MM.1S (cell line): Measurements from ENCODE around the gene CCDC158.

Source experiments
- DNase-seq: peaks from one replicate; pipeline ENCODE4 v3.0.0-alpha.2; 2015
- H2AFZ ChIP-seq: fragments of 300-600 bp; sonication (generic); 2 replicates; pipeline ENCODE4 v1.6.0; 2016; ENCODE audit warnings: antibody characterized with exemption, low read length
- H3F3A ChIP-seq: fragments of 300-600 bp; sonication (generic); 2 replicates; pipeline ENCODE4 v1.6.1; 2016; ENCODE audit warnings: mild to moderate bottlenecking, antibody characterized with exemption, low read length, moderate library complexity, mixed read lengths; ENCODE audit not compliant: insufficient read depth
- H3K27ac ChIP-seq: fragments of 300-600 bp; sonication (generic); 2 replicates; pipeline ENCODE4 v1.5.1; 2016; ENCODE audit warnings: mild to moderate bottlenecking, low read length
- H3K27me3 ChIP-seq: fragments of 300-600 bp; sonication (generic); replicated peaks from 2 replicates; pipeline ENCODE4 v1.6.0; 2016; ENCODE audit warnings: low read length; ENCODE audit not compliant: insufficient read depth
- H3K36me3 ChIP-seq: fragments of 300-600 bp; sonication (generic); replicated peaks from 2 replicates; pipeline ENCODE4 v1.6.1; 2016; ENCODE audit warnings: mild to moderate bottlenecking, low read length, mixed read lengths; ENCODE audit not compliant: insufficient read depth
- H3K4me1 ChIP-seq: fragments of 300-600 bp; sonication (generic); 2 replicates; pipeline ENCODE4 v1.6.1; 2016; ENCODE audit warnings: low read length, mixed read lengths
- H3K4me2 ChIP-seq: fragments of 300-600 bp; sonication (generic); 2 replicates; pipeline ENCODE4 v1.6.0; 2016; ENCODE audit warnings: low read depth, low read length
- H3K4me3 ChIP-seq: fragments of 300-600 bp; sonication (generic); 2 replicates; pipeline ENCODE4 v1.5.1; 2016; ENCODE audit warnings: low read length, mixed read lengths
- H3K79me2 ChIP-seq: fragments of 300-600 bp; sonication (generic); 2 replicates; pipeline ENCODE4 v1.6.1; 2016; ENCODE audit warnings: mixed run types, low read length, mixed read lengths
- H3K9ac ChIP-seq: fragments of 300-600 bp; sonication (generic); 2 replicates; pipeline ENCODE4 v1.6.1; 2016; ENCODE audit warnings: low read length, mixed read lengths
- H3K9me2 ChIP-seq: fragments of 300-600 bp; sonication (generic); replicated peaks from 2 replicates; pipeline ENCODE4 v1.6.1; 2016; ENCODE audit warnings: mild to moderate bottlenecking, low read length, mixed read lengths; ENCODE audit not compliant: insufficient read depth
- H3K9me3 ChIP-seq: fragments of 300-600 bp; sonication (generic); replicated peaks from 2 replicates; pipeline ENCODE4 v1.6.1; 2016; ENCODE audit warnings: mild to moderate bottlenecking, low read length, mixed read lengths; ENCODE audit not compliant: insufficient read depth
- H4K20me1 ChIP-seq: fragments of 300-600 bp; sonication (generic); 2 replicates; pipeline ENCODE4 v1.6.1; 2016; ENCODE audit warnings: mild to moderate bottlenecking, low read length, moderate library complexity, mixed read lengths; ENCODE audit not compliant: insufficient read depth
- CTCF ChIP-seq: fragments of 300-600 bp; sonication (generic); IDR thresholded peaks from 2 replicates; pipeline ENCODE4 v1.5.1; 2016; ENCODE audit warnings: antibody characterized with exemption, low read length, mixed read lengths
- EZH2 ChIP-seq: fragments of 300-600 bp; sonication (generic); optimal IDR thresholded peaks from 2 replicates; pipeline ENCODE3; 2017; ENCODE audit warnings: low read depth, mild to moderate bottlenecking, antibody characterized with exemption, low read length, mixed read lengths
- EZH2phosphoT487 ChIP-seq: fragments of 300-600 bp; sonication (generic); IDR thresholded peaks from 2 replicates; pipeline ENCODE4 v1.6.1; 2018; ENCODE audit warnings: antibody characterized with exemption, low read length

The CCDC158 gene

GRCh38 chr4:76449362-76449767, 28.4 kb upstream of the CCDC158 start:
- H3K79me2 ChIP-seq: no peaks in the 10 kb centered on the region
- H3K9ac ChIP-seq: no peak overlapping the region
- H3K9me3 ChIP-seq: no peaks in the 10 kb centered on the region
- H4K20me1 ChIP-seq: no peaks in the 10 kb centered on the region
- no peak overlapping the region for H3K4me2 ChIP-seq
- H3K27me3 ChIP-seq: no peaks in the 10 kb centered on the region
- no peaks in the 10 kb centered on the region for H3K9me2 ChIP-seq
- H3F3A ChIP-seq: no peaks in the 10 kb centered on the region; the same call in 1 of the 2 replicates
- no peaks in the 10 kb centered on the region for H3K36me3 ChIP-seq
- TF ChIP-seq EZH2phosphoT487: no peak
- H3K27ac ChIP-seq: no peak overlapping the region
- no peak overlapping the region for H3K4me3 ChIP-seq
- peaks cover 20% of the 10 kb centered on the region for H3K4me1 ChIP-seq
- DNase-seq: no peak
- no peak overlapping the region for H2AFZ ChIP-seq

GRCh38 chr4:76448211-76448610, 27.3 kb upstream of the CCDC158 start:
- H2AFZ ChIP-seq: no peak overlapping the region
- H3K36me3 ChIP-seq: no peaks in the 10 kb centered on the region
- no peak overlapping the region for H3K4me3 ChIP-seq
- TF ChIP-seq EZH2 (no peak), CTCF (no peak), EZH2phosphoT487 (no peak)
- peaks cover 20% of the 10 kb centered on the region for H3K4me1 ChIP-seq
- no peaks in the 10 kb centered on the region for H3K27me3 ChIP-seq
- no peaks in the 10 kb centered on the region for H3K9me3 ChIP-seq
- no peaks in the 10 kb centered on the region for H3K79me2 ChIP-seq
- H3K4me2 ChIP-seq: no peak overlapping the region
- no peaks in the 10 kb centered on the region for H4K20me1 ChIP-seq
- no peak overlapping the region for H3K9ac ChIP-seq
- no peaks in the 10 kb centered on the region; the same call in 1 of the 2 replicates for H3F3A ChIP-seq
- no peaks in the 10 kb centered on the region for H3K9me2 ChIP-seq
- DNase-seq: no peak
- H3K27ac ChIP-seq: no peak overlapping the region

- Histone ChIP-seq H3F3A (no peaks in the 10 kb centered on the region; the same call in 1 of the 2 replicates), H3K9me3 (no peaks in the 10 kb centered on the region), H2AFZ (no peak overlapping the region), H3K27ac (no peak overlapping the region), H3K4me3 (no peak overlapping the region), H3K4me2 (no peak overlapping the region), H3K79me2 (no peaks in the 10 kb centered on the region), H3K9me2 (no peaks in the 10 kb centered on the region), H4K20me1 (no peaks in the 10 kb centered on the region), H3K9ac (no peak overlapping the region), H3K4me1 (peaks cover 20% of the 10 kb centered on the region), H3K27me3 (no peaks in the 10 kb centered on the region), H3K36me3 (no peaks in the 10 kb centered on the region)
- DNase-seq: no peak
- TF ChIP-seq EZH2phosphoT487: no peak
- no peak for TF ChIP-seq CTCF
- TF ChIP-seq EZH2: no peak
These were observed 26.5 kb upstream of the CCDC158 start for GRCh38 chr4:76447393-76447851.

GRCh38 chr4:76445911-76446310, 25.0 kb upstream of the CCDC158 start:
- Histone ChIP-seq H4K20me1 (no peaks in the 10 kb centered on the region), H3K4me3 (no peak overlapping the region), H3K79me2 (no peaks in the 10 kb centered on the region), H3K4me2 (no peak overlapping the region), H3K9me2 (no peaks in the 10 kb centered on the region), H3K36me3 (no peaks in the 10 kb centered on the region), H3K9me3 (no peaks in the 10 kb centered on the region), H2AFZ (no peak overlapping the region), H3K27me3 (no peaks in the 10 kb centered on the region), H3F3A (no peaks in the 10 kb centered on the region), H3K9ac (no peak overlapping the region), H3K27ac (no peak overlapping the region), H3K4me1 (peaks cover 13% of the 10 kb centered on the region)
- TF ChIP-seq EZH2 (no peak), EZH2phosphoT487 (no peak), CTCF (no peak)
- no peak for DNase-seq
